ENCODE measurements around the gene OR2T12.

OR2T12 gene

GRCh38 chr1:248303324-248303723 is at the start of gene OR2T12:
Gene OR2T12, minus strand, starts transcription at chr1:248303424. Its CDS starts 7,846 bp downstream, at chr1:248295578.
- TF ChIP-seq EZH2 (IDR thresholded peaks at IDR 0.05; ENCODE audit: borderline replicate concordance, low read length) (no peak), CTCF (IDR thresholded peaks at IDR 0.05; ENCODE audit: low read length) (no peak)
- H3K4me2 ChIP-seq (ENCODE audit: low read length), result no peak within 1 kb of the TSS

GRCh38 chr1:248348475-248348874 is 45.3 kb upstream of the OR2T12 start, which contains the start of gene OR14C36:
Gene OR14C36, plus strand, starts transcription at chr1:248348775. Its CDS starts 0 bp downstream, at chr1:248348775.
- Histone ChIP-seq H3K4me3 (ENCODE audit: low read depth, low read length, poor library complexity, severe bottlenecking) (no peak within 1 kb of the TSS), H3F3A (ENCODE audit: insufficient read depth, low read length) (no peaks in the 10 kb centered on the region), H3K9me2 (ENCODE audit: low read depth, low read length) (no peaks in the 10 kb centered on the region), H2AFZ (ENCODE audit: low read length) (no peak within 1 kb of the TSS), H3K79me2 (ENCODE audit: insufficient read depth, low read length) (no peaks in the 10 kb centered on the region), H4K20me1 (ENCODE audit: insufficient read depth, low read length) (no peaks in the 10 kb centered on the region), H3K9me3 (ENCODE audit: low read length) (no peaks in the 10 kb centered on the region), H3K36me3 (ENCODE audit: insufficient read depth, low read length) (no peaks in the 10 kb centered on the region), H3K4me1 (ENCODE audit: insufficient read depth, low read length, severe bottlenecking) (no peaks in the 10 kb centered on the region), H3K9ac (ENCODE audit: low read length) (no peak within 1 kb of the TSS), H3K27ac (ENCODE audit: low read depth, low read length, poor library complexity, severe bottlenecking) (no peak within 1 kb of the TSS), H3K27me3 (ENCODE audit: insufficient read depth, low read length) (no peaks in the 10 kb centered on the region), H3K4me2 (ENCODE audit: low read length) (no peak within 1 kb of the TSS)
- TF ChIP-seq EZH2 (IDR thresholded peaks at IDR 0.05; ENCODE audit: borderline replicate concordance, low read length) (no peak), CTCF (IDR thresholded peaks at IDR 0.05; ENCODE audit: low read length) (no peak)

More at GRCh38 chr1:248303324-248303723, at the start of gene OR2T12:
- Histone ChIP-seq H3K9me2 (ENCODE audit: low read depth, low read length) (no peaks in the 10 kb centered on the region), H3K9me3 (ENCODE audit: low read length) (no peaks in the 10 kb centered on the region), H3K36me3 (ENCODE audit: insufficient read depth, low read length) (no peaks in the 10 kb centered on the region), H4K20me1 (ENCODE audit: insufficient read depth, low read length) (no peaks in the 10 kb centered on the region), H3K27me3 (ENCODE audit: insufficient read depth, low read length) (no peaks in the 10 kb centered on the region), H3K9ac (ENCODE audit: low read length) (no peak within 1 kb of the TSS), H2AFZ (ENCODE audit: low read length) (no peak within 1 kb of the TSS), H3K79me2 (ENCODE audit: insufficient read depth, low read length) (no peaks in the 10 kb centered on the region), H3K27ac (ENCODE audit: low read depth, low read length, poor library complexity, severe bottlenecking) (no peak within 1 kb of the TSS), H3K4me3 (ENCODE audit: low read depth, low read length, poor library complexity, severe bottlenecking) (no peak within 1 kb of the TSS), H3F3A (ENCODE audit: insufficient read depth, low read length) (no peaks in the 10 kb centered on the region), H3K4me1 (ENCODE audit: insufficient read depth, low read length, severe bottlenecking) (no peaks in the 10 kb centered on the region)

GRCh38 chr1:248343451-248343850 is 40.2 kb upstream of the OR2T12 start:
- Histone ChIP-seq H3K27ac (ENCODE audit: low read depth, low read length, poor library complexity, severe bottlenecking) (no peak overlapping the region), H3K9me2 (ENCODE audit: low read depth, low read length) (no peaks in the 10 kb centered on the region), H3K79me2 (ENCODE audit: insufficient read depth, low read length) (no peaks in the 10 kb centered on the region), H4K20me1 (ENCODE audit: insufficient read depth, low read length) (no peaks in the 10 kb centered on the region), H3K27me3 (ENCODE audit: insufficient read depth, low read length) (no peaks in the 10 kb centered on the region), H3K4me2 (ENCODE audit: low read length) (no peak overlapping the region), H3K9me3 (ENCODE audit: low read length) (no peaks in the 10 kb centered on the region), H3K4me3 (ENCODE audit: low read depth, low read length, poor library complexity, severe bottlenecking) (no peak overlapping the region), H3K36me3 (ENCODE audit: insufficient read depth, low read length) (no peaks in the 10 kb centered on the region), H3K4me1 (ENCODE audit: insufficient read depth, low read length, severe bottlenecking) (no peaks in the 10 kb centered on the region), H3K9ac (ENCODE audit: low read length) (no peak overlapping the region), H3F3A (ENCODE audit: insufficient read depth, low read length) (no peaks in the 10 kb centered on the region), H2AFZ (ENCODE audit: low read length) (no peak overlapping the region)
- no peak for TF ChIP-seq EZH2 (IDR thresholded peaks at IDR 0.05; ENCODE audit: borderline replicate concordance, low read length)
- no peak for TF ChIP-seq CTCF (IDR thresholded peaks at IDR 0.05; ENCODE audit: low read length)

All from OCI-LY1 (cell line).